Thoracic aorta (tissue), 2 donors: Measurements from ENCODE around the gene CSNK1D. TPM values are rescaled to one million over a fixed set of nuclear protein-coding genes. Genes with fewer than 3 reads are reported as not detected.

Experiments
- ATAC-seq: fragments of 150-250 bp; one replicate; pipeline ENCODE4 v1.8.0; 2017; ENCODE audit warnings: low read depth; ENCODE audit not compliant: insufficient number of reproducible peaks, low FRiP score
- DNase-seq: peaks from one replicate; pipeline ENCODE4 v3.0.0-alpha.2; 2020; ENCODE audit warnings: low spot score
- H3K27ac ChIP-seq, 2 donors: fragments of 200-600 bp; sonication (generic); 1 replicate in 1 of 2; 2 replicates in 1 of 2; pipeline ENCODE4 v1.5.1; 2016; ENCODE audit warnings: mild to moderate bottlenecking in 2 of 2, moderate library complexity in 2 of 2
- H3K27me3 ChIP-seq: fragments of 200-600 bp; sonication (generic); replicated peaks from 2 replicates; pipeline ENCODE4 v1.6.0; 2016; ENCODE audit warnings: mild to moderate bottlenecking; ENCODE audit not compliant: insufficient read depth
- H3K36me3 ChIP-seq: fragments of 200-600 bp; sonication (generic); one replicate; pipeline ENCODE4 v1.5.1; 2016
- H3K4me1 ChIP-seq, 2 donors: fragments of 200-600 bp; sonication (generic); 1 replicate in 1 of 2; 2 replicates in 1 of 2; pipeline versions ENCODE4 v1.5.1 to v1.6.0; 2016; ENCODE audit warnings: low read depth in 2 of 2, mild to moderate bottlenecking in 1 of 2; ENCODE audit not compliant: control insufficient read depth in 1 of 2
- H3K4me3 ChIP-seq: fragments of 200-600 bp; sonication (generic); 2 replicates; pipeline ENCODE4 v1.5.1; 2016; ENCODE audit warnings: mild to moderate bottlenecking
- H3K9me3 ChIP-seq: fragments of 200-600 bp; sonication (generic); 2 replicates; pipeline ENCODE4 v1.5.1; 2016
- CTCF ChIP-seq: fragments of 200-600 bp; sonication (generic); IDR thresholded peaks from one replicate; pipeline ENCODE4 v1.5.1; 2019; ENCODE audit warnings: antibody characterized with exemption
- total RNA-seq, 2 donors: library from RNA; depleted of rRNA; stranded (reverse); fragments of >200 nt; gene quantifications; one replicate each; pipeline versions ENCODE4 v1.1.0 to v1.2.3, GENCODE V29; 2016

Gene CSNK1D
- 10 to 100 TPM; 69.5 to 71.9 TPM for total RNA-seq

DNA sequence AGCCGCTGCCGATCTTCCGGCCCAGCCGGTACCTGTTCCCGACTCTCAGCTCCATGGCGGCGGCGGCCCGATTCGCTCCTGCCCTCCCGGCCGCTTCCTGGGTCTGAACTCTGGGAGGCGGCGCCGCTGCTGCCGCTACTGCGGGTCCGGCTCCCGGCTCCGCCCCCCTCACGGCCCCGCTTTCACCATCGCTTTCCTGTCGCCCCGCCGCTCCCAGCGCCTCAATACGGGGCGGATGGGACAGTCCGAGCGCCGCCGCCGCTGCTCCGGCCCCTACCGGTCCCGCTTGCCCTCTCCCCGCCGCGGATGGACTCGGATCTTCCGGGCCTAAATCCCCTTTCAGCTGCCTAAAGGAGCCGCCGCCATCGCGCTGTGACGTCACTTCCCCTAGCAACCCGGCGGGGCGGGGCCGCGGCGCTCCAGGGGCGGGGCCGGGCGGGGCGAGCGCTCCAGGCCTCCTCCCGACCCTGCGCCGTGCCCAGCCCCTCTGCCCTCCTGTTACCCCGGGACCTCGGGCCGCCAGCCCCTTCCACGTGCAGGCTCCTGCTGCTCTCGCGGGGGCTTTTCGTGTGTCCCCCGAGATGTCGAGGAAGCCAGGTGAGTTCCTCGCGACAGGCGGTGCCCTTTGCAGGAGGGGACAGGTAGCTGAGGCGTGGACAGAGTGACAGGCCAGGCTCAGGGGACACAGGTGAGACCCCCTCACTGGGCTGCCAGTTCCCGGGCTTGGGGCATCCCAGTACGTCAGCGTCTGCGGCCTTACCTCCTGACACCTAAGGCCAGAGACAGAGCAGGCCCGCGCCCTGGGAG, at the start of gene CSNK1D:
Gene CSNK1D (minus strand): TSS at position 374 of the 807 bp plus-strand sequence. CDS start 319 bp downstream, at position 55.
- peak; percentile 69 for ATAC-seq
- Histone ChIP-seq H3K4me1 (peaks cover 29 to 51% of the 10 kb centered on the region in 2 donors), H3K27ac (peak within 1 kb of the TSS; percentile 95 to 96), H3K27me3 (no peaks in the 10 kb centered on the region), H3K36me3 (peaks cover 8% of the 10 kb centered on the region), H3K4me3 (peak within 1 kb of the TSS; percentile 99), H3K9me3 (no peaks in the 10 kb centered on the region)
- peak; percentile 62 for DNase-seq
- no peak for TF ChIP-seq CTCF

DNA sequence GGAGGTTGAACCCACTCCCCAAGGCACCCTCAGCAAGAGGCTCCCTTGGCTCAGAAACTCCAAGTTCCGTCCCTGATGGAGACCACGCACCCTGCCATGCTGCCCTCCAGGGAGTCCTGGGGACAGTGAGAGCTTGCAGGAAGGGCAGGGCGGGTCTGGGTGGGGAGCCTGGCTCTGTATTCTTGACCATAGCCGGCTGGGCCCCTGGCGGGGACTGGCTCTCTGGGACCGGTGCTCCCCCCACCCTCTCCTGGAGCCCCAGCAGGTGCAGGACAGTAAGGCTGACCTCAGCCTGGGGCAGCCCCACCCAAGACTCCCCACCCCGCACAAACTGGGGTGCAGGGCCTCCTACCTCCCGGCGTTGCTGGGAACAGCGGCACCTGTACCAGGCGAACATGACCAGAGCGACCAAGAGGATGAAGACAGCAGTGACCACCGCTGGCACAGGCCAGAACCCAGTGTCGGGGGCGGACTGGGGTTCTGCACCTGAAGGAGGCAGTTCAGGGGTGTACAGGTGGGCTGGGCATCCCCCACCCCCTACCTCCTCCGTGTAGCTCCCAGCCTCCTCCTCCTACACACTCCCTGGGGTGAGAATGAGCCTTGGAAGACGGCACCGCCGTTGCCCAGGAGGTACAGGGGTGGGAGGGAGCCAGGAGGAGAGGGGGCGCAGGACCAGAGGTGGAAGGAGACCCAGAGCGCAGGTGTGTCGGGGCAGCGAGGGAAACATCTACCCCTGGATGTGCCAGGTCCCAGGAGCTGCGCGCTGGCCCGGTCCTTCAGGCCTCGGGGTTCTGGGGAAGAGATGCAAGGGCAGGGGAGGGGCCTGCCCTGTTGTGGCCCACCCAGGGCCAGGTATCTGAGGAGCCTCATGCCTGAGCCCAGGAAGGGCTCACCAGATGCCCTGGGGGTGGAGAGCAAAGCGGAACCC, 49.3 kb upstream of the CSNK1D start:
- Histone ChIP-seq H3K27ac (no peak overlapping the region), H3K36me3 (no peaks in the 10 kb centered on the region), H3K27me3 (no peaks in the 10 kb centered on the region), H3K4me1 (peaks cover 0 to 8% of the 10 kb centered on the region in 2 donors), H3K9me3 (no peaks in the 10 kb centered on the region), H3K4me3 (no peak overlapping the region)
- no peak for ATAC-seq
- DNase-seq, result no peak
- no peak for TF ChIP-seq CTCF

- no peak for ATAC-seq
Observed at GRCh38 chr17:82321947-82322466, 48.5 kb upstream of the CSNK1D start.

DNA sequence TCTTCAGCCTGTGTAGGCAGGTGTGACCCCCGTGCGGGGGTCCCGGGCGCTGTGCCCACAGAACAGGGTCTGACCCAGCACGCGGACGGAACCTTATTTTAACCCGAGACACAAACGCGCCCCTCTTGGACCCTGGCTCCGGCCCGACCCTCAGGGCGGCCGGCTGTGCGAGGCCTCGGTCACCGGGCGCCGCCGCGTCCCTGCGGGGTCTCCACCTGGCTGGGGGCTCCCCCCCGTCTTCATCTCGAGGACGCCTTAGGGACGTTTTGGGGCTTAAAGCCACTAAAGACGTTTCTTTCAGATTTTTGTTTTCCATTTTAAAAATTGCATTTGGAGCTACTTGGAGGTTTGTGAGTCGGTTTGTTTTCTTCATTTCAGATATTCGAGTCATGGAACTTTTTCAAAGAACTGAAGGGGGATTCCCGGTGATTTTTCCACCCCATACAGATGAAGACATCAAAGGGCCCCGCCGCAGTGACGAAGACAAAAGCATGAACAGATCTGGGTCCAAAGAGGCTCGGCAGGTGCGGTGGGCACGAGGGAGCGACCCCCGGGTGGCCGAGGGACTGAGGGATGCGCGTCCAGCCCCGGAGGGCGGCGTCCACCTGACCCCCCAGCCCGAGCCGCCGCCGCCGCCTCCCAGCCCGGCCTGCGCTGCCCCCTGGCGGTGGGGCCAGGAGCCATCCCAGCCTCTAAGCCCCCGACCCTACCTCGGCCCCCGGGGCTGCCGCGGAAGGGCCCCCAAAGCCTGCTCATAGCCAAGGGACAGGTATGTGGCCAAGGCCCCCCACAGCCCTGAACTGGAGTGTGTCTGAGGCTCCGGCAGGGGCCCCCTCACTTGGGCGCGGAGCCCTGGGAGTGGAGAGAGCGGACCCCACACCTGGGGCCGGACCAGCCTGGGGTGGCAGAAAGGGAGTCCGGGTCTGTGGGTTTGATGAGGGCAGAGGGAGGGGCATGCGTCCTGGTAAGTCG, 47.7 kb upstream of the CSNK1D start:
- Histone ChIP-seq H3K4me1 (peaks cover 0 to 8% of the 10 kb centered on the region in 2 donors), H3K27me3 (no peaks in the 10 kb centered on the region), H3K36me3 (no peaks in the 10 kb centered on the region), H3K9me3 (no peaks in the 10 kb centered on the region), H3K27ac (no peak overlapping the region), H3K4me3 (peak overlapping the region; percentile 19)
- TF ChIP-seq CTCF, result peak; percentile 94
- no peak for ATAC-seq
- DNase-seq, result no peak

More at GRCh38 chr17:82321947-82322466, 48.5 kb upstream of the CSNK1D start:
- Histone ChIP-seq H3K9me3 (no peaks in the 10 kb centered on the region), H3K4me1 (peaks cover 0 to 8% of the 10 kb centered on the region in 2 donors), H3K27ac (no peak overlapping the region), H3K4me3 (no peak overlapping the region), H3K36me3 (no peaks in the 10 kb centered on the region), H3K27me3 (no peaks in the 10 kb centered on the region)
- TF ChIP-seq CTCF, result no peak
- no peak for DNase-seq
